ENCODE results near the gene IFT22. TPM values are rescaled to one million over a fixed set of nuclear protein-coding genes. Genes with fewer than 3 reads are reported as not detected.

The IFT22 gene
- total RNA-seq, 2 experiments from 2014 or later = 4.7 to 4.8 TPM

Other genes with a start within 250 kb of the IFT22 start
- 100 to 1,000 TPM in 1 of 2 experiments, 10 to 100 TPM in 1; 68.2 to 110 TPM for gene TRIM56, start 236.3 kb downstream of the IFT22 start, total RNA-seq
- gene SERPINE1, start 194.7 kb downstream of the IFT22 start, total RNA-seq = 1 to 10 TPM in 1 of 2 experiments, under 1 TPM in 1; 0.29 to 1.2 TPM
- gene AP1S1, start 167.3 kb downstream of the IFT22 start, total RNA-seq = 10 to 100 TPM; 49.9 to 51.7 TPM
- gene VGF, start 156.2 kb downstream of the IFT22 start, total RNA-seq = under 1 TPM; 0.44 to 0.66 TPM
- gene NAT16, start 141.5 kb downstream of the IFT22 start, total RNA-seq = not detected
- gene MOGAT3, start 120.8 kb downstream of the IFT22 start, total RNA-seq = not detected
- 10 to 100 TPM; 41.6 to 42.3 TPM for gene PLOD3, start 104.2 kb downstream of the IFT22 start, total RNA-seq
- gene ZNHIT1, start 103.6 kb downstream of the IFT22 start, total RNA-seq = 10 to 100 TPM; 56.6 to 57.1 TPM
- gene CLDN15, start 84.0 kb downstream of the IFT22 start, total RNA-seq = 10 to 100 TPM; 21.6 TPM
- 100 to 1,000 TPM in 1 of 2 experiments, 10 to 100 TPM in 1; 86.7 to 117 TPM for gene FIS1, start 76.7 kb downstream of the IFT22 start, total RNA-seq
- not detected for gene COL26A1, start 41.1 kb upstream of the IFT22 start, total RNA-seq

Measured in activated CD8-positive, alpha-beta memory T cell treated with anti-CD3 and anti-CD28 coated beads, Interleukin-2, amount 10 ng/mL, durations not matched to agents 7 days and 5 days (primary cell).